HEK293T (cell line): ENCODE measurements around the gene C3orf85.
"Not testable (repeated sequence)": the region's sequence is repeated elsewhere in the genome, so short reads cannot be mapped to it uniquely, and the experiment has no call there.

ENCODE experiments used
- CTCF ChIA-PET: fragments of 350-600 bp; formaldehyde crosslinking; extraction: SDS; loops from one replicate; lab custom pipeline; 2021; ENCODE audit warnings: antibody characterized with exemption, inconsistent platforms; lab: Yijun Ruan, JAX
- POLR2A ChIA-PET: fragments of 350-600 bp; formaldehyde crosslinking; extraction: SDS; loops from one replicate; lab custom pipeline; 2020; ENCODE audit warnings: antibody characterized with exemption, inconsistent platforms; lab: Yijun Ruan, JAX
- DNase-seq: peaks from one replicate; pipeline ENCODE4 v3.0.0; 2012; ENCODE audit warnings: mixed read lengths; ENCODE audit errors: extremely low spot score
- ARNT ChIP-seq: fragments of 450-650 bp; IDR thresholded peaks from 2 replicates; pipeline ENCODE4 v1.6.1; 2017; ENCODE audit warnings: mild to moderate bottlenecking
- BHLHE40 ChIP-seq: fragments of 450-650 bp; IDR thresholded peaks from 2 replicates; pipeline ENCODE4 v1.6.1; 2016; ENCODE audit warnings: mild to moderate bottlenecking, moderate library complexity, borderline replicate concordance
- CTBP1 ChIP-seq: fragments of 450-650 bp; IDR thresholded peaks from 2 replicates; pipeline ENCODE4 v1.6.1; 2016; ENCODE audit warnings: borderline replicate concordance
- ELF4 ChIP-seq: fragments of 450-650 bp; IDR thresholded peaks from 2 replicates; pipeline ENCODE4 v1.6.1; 2017; ENCODE audit warnings: antibody characterized with exemption
- FOXA1 ChIP-seq: fragments of 450-650 bp; IDR thresholded peaks from 2 replicates; pipeline ENCODE4 v1.6.1; 2016; ENCODE audit warnings: mild to moderate bottlenecking
- FOXK2 ChIP-seq: fragments of 450-650 bp; IDR thresholded peaks from 2 replicates; pipeline ENCODE4 v1.6.1; 2016; ENCODE audit warnings: mild to moderate bottlenecking
- FOXM1 ChIP-seq: fragments of 450-650 bp; IDR thresholded peaks from 2 replicates; pipeline ENCODE4 v1.6.1; 2017; ENCODE audit warnings: mild to moderate bottlenecking, borderline replicate concordance
- HDGF ChIP-seq: fragments of 450-650 bp; IDR thresholded peaks from 2 replicates; pipeline ENCODE4 v1.6.1; 2017; ENCODE audit warnings: antibody characterized with exemption, borderline replicate concordance
- L3MBTL2 ChIP-seq: fragments of 450-650 bp; conservative IDR thresholded peaks from 2 replicates; pipeline ENCODE4 v1.6.1; 2016; ENCODE audit warnings: mild to moderate bottlenecking
- LEF1 ChIP-seq: fragments of 450-650 bp; IDR thresholded peaks from 2 replicates; pipeline ENCODE4 v1.6.1; 2017; ENCODE audit warnings: mild to moderate bottlenecking, borderline replicate concordance
- NFRKB ChIP-seq: fragments of 450-650 bp; IDR thresholded peaks from 2 replicates; pipeline ENCODE4 v1.6.1; 2016; ENCODE audit warnings: mild to moderate bottlenecking, moderate library complexity
- SP1 ChIP-seq: fragments of 450-650 bp; IDR thresholded peaks from 2 replicates; pipeline ENCODE4 v1.6.1; 2017
- SUZ12 ChIP-seq: fragments of 450-650 bp; IDR thresholded peaks from 2 replicates; pipeline ENCODE4 v1.6.1; 2016; ENCODE audit warnings: mild to moderate bottlenecking
- TARDBP ChIP-seq: fragments of 450-650 bp; IDR thresholded peaks from 2 replicates; pipeline ENCODE4 v1.6.1; 2016
- ZNF384 ChIP-seq: fragments of 450-650 bp; IDR thresholded peaks from 2 replicates; pipeline ENCODE4 v1.6.1; 2016
- TF ChIP-seq, protein P1 (sequence below): fragments of 450-650 bp; IDR thresholded peaks from 2 replicates; pipeline ENCODE4 v1.6.1; 2016

Gene C3orf85

DNA sequence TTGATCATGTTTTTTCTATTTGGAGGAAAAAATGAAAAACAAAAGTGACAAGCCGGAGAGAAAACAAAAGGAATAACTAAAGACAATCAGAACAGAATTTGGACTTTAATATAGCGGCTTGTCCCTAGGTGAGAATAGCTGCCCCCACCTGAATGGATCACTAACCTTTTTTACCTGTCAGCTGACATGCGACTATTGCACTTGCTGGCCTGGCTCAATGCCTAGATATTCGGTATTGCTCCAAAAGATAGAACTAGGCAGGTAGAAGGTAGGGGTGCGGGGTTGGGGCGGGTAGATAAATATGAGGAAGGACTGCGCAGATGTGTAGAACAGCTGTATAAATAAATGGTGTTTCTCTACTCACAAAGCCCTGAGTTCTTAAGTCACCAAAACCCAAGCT lies 17.9 kb upstream of the C3orf85 start:
- no peak for DNase-seq
- ChIA-PET POLR2A (no interaction called here), CTCF (no interaction called here)
- TF ChIP-seq L3MBTL2: no peak
- TF ChIP-seq BHLHE40: no peak
- no peak for TF ChIP-seq SUZ12
- no peak for TF ChIP-seq NFRKB
- no peak for TF ChIP-seq ELF4
- TF ChIP-seq HDGF: no peak
- TF ChIP-seq CTBP1: no peak
- no peak for TF ChIP-seq ARNT

DNA sequence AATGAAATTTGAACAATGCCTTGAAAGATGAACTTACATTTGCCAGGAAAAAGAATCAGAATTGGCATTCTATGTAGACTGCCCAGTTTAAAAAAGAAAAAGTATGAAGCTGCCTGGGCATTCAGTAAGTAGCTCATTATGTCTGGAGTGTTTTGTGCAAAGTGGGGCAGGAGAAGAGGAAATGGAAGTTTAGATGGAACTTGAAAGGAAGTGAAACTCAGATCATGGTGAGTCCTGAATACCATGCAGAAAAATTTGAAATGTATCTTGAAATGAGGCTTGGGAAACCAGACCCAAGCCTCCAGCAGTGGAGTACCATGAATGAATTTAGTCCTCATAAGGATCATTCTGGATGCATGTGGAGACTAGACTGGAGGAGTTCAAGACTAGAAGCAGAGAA lies 13.8 kb upstream of the C3orf85 start:
- DNase-seq: no peak
- no peak for TF ChIP-seq FOXK2
- ChIA-PET POLR2A (no interaction called here), CTCF (no interaction called here)

DNA sequence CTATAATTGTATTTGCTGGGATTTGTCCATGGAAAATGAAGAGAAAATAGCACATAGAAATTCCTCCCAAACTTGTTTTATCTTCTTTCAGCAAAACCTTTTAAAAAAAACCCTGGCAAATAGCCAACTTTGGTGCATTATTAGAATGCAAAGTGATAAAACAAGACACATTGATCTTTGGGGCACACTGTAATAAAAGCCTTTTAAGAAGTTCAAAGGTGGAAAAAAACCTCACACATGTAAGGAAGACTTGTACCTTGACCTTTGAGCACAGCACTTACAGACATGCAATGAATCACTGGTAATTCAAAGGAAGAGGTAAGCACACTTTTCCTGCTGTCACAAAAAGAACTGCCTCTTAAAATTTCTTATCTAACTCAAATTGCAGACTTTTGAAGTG lies 10.6 kb upstream of the C3orf85 start:
- no peak for DNase-seq
- POLR2A ChIA-PET: no interaction called here
- TF ChIP-seq ZNF384: no peak
- TF ChIP-seq ELF4: no peak
- TF ChIP-seq L3MBTL2: no peak
- TF ChIP-seq FOXM1: no peak
- TF ChIP-seq HDGF: no peak
- no peak for TF ChIP-seq TARDBP
- TF ChIP-seq SP1: no peak
- no peak for TF ChIP-seq ARNT
- TF ChIP-seq FOXA1: no peak
- no peak for TF ChIP-seq CTBP1
- no peak for TF ChIP-seq BHLHE40
- TF ChIP-seq NFRKB: no peak
- TF ChIP-seq SUZ12: no peak
- TF ChIP-seq LEF1: no peak
- no peak for TF ChIP-seq FOXK2
- TF ChIP-seq, protein P1, sequence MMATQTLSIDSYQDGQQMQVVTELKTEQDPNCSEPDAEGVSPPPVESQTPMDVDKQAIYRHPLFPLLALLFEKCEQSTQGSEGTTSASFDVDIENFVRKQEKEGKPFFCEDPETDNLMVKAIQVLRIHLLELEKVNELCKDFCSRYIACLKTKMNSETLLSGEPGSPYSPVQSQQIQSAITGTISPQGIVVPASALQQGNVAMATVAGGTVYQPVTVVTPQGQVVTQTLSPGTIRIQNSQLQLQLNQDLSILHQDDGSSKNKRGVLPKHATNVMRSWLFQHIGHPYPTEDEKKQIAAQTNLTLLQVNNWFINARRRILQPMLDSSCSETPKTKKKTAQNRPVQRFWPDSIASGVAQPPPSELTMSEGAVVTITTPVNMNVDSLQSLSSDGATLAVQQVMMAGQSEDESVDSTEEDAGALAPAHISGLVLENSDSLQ: no peak
- CTCF ChIA-PET: no interaction called here

DNA sequence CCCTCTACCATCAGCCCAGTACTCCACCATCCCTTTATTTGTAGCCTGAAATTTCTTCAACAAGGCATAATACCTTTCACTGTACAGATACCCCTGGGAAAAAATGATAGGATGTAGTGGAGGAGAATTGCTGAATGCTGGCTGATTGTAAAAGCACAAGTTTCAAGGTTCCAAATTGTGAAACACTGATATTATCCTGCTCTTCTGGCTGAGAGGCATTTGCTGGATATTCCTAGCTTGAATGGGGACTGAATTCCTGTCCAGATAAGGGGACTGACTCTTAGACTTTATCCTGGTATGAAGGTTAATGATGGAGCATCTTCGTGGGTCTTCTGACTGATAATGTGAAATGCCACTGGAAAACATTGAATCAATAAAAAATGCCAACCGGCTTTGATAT lies 9.0 kb upstream of the C3orf85 start:
- DNase-seq: no peak
- TF ChIP-seq SUZ12 (no peak), FOXM1 (no peak), TARDBP (no peak), HDGF (no peak), L3MBTL2 (no peak), LEF1 (no peak), FOXK2 (no peak), CTBP1 (no peak), NFRKB (no peak), ARNT (no peak), FOXA1 (no peak), ELF4 (no peak), BHLHE40 (no peak), ZNF384 (no peak), SP1 (no peak)
- TF ChIP-seq, protein P1: no peak
- POLR2A ChIA-PET: no interaction called here
- CTCF ChIA-PET: no interaction called here

DNA sequence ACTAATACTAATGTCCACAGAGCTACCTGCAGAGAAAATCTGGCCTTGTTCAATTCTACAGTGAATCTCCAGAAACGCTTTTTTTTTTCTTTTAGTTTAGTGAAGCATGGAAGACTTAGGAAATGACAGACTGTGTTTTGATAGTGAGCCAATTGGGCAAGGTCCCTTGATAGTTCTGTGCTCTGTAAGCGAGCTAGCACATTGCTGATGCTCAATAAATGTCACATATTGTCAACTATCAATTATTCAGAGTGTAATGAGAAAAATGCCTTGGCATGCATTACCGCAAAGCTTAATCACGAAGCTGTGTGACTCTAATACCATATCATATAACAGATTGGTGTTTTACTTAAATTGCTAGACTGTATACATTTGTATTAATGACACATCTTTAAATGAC lies 5.2 kb upstream of the C3orf85 start:
- TF ChIP-seq SUZ12: no peak
- no peak for TF ChIP-seq SP1
- TF ChIP-seq, protein P1: no peak
- no peak for TF ChIP-seq FOXK2
- TF ChIP-seq BHLHE40: no peak
- no peak for TF ChIP-seq NFRKB
- TF ChIP-seq ZNF384: no peak
- TF ChIP-seq LEF1: no peak
- DNase-seq: no peak
- CTCF ChIA-PET: no interaction called here
- POLR2A ChIA-PET: no interaction called here

DNA sequence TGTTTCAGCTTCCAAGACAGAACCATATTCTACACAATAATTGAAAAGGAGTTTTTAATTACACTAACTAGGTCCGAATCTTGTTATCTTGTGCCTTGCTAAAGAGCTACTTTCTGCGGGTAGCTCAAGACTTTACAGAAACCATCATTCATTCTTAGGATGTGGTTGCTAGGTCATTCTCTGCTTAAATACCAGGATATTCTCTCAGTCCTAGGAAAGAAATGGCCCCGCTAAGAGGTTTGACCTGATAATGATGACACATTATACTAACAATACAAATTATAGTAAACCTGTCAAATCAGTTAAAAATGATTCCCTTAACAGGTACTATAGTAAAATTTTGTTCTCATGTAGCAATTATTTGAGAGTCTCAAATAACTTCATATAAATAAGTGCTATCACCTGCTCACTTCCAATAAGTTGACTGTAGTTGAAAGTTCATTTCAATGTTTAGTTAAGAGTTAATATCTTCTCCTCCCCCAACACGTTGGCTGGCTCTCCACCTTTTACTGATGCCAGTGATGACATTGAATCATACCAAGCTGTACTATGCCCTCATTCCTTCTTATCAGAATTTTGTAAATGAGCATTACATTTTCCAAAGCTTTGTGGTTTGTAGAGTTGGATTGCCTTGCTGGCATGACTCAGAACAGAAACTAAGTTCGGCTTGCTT lies 3.6 kb upstream of the C3orf85 start:
- ChIA-PET POLR2A (no interaction called here), CTCF (no interaction called here)
- no peak for DNase-seq
- TF ChIP-seq, protein P1: no peak
- TF ChIP-seq BHLHE40: no peak
- TF ChIP-seq ZNF384: no peak

- DNase-seq, CTCF ChIA-PET, POLR2A ChIA-PET: not testable (repeated sequence)
Observed at GRCh38 chr3:109133474-109133816, 3.1 kb upstream of the C3orf85 start.
